NB4 (cell line): Measurements from ENCODE around the gene ZSWIM5.

Experiments
- CTCF ChIP-seq: IDR thresholded peaks from one replicate; pipeline ENCODE4 v1.5.1; 2012; ENCODE audit warnings: low read depth, low read length
- MAX ChIP-seq: IDR thresholded peaks from 2 replicates; pipeline ENCODE4 v1.6.1; 2011; ENCODE audit warnings: low read depth, low read length
- MYC ChIP-seq: IDR thresholded peaks from 2 replicates; pipeline ENCODE4 v1.6.1; 2011; ENCODE audit warnings: low read depth, low read length
- POLR2A ChIP-seq: IDR thresholded peaks from 2 replicates; pipeline ENCODE4 v1.6.1; 2011; ENCODE audit warnings: mild to moderate bottlenecking; ENCODE audit not compliant: insufficient read length; ENCODE audit errors: extremely low read depth

- no peak for TF ChIP-seq CTCF
- no peak for TF ChIP-seq POLR2A
- TF ChIP-seq MYC, result no peak
- no peak for TF ChIP-seq MAX
These were observed 33.6 kb downstream of the ZSWIM5 start for GRCh38 chr1:45172764-45173163.
